SK-N-SH treated with all-trans-retinoic acid at 6 μM for 48 hours (cell line): ENCODE measurements around the gene CFTR.

ENCODE experiments used
- ISL1 ChIP-seq: fragments of 250-450 bp; sonication (Bioruptor Pico); IDR thresholded peaks from 2 replicates; pipeline ENCODE4 v2.1.2; 2022; ENCODE audit warnings: mild to moderate bottlenecking, moderate library complexity
- TCF4 ChIP-seq: fragments of 250-450 bp; sonication (Bioruptor Pico); IDR thresholded peaks from 2 replicates; pipeline ENCODE4 v1.8.0; 2021; ENCODE audit warnings: mild to moderate bottlenecking, moderate library complexity, borderline replicate concordance
- TOX ChIP-seq: fragments of 250-450 bp; sonication (Bioruptor Pico); IDR thresholded peaks from 2 replicates; pipeline ENCODE4 v1.8.0; 2021; ENCODE audit warnings: mild to moderate bottlenecking, moderate library complexity, borderline replicate concordance
- TF ChIP-seq, protein P1 (sequence below): fragments of 250-450 bp; sonication (Bioruptor Pico); IDR thresholded peaks from 2 replicates; pipeline ENCODE4 v1.8.0; 2020; ENCODE audit warnings: mild to moderate bottlenecking, moderate library complexity, borderline replicate concordance

DNA sequence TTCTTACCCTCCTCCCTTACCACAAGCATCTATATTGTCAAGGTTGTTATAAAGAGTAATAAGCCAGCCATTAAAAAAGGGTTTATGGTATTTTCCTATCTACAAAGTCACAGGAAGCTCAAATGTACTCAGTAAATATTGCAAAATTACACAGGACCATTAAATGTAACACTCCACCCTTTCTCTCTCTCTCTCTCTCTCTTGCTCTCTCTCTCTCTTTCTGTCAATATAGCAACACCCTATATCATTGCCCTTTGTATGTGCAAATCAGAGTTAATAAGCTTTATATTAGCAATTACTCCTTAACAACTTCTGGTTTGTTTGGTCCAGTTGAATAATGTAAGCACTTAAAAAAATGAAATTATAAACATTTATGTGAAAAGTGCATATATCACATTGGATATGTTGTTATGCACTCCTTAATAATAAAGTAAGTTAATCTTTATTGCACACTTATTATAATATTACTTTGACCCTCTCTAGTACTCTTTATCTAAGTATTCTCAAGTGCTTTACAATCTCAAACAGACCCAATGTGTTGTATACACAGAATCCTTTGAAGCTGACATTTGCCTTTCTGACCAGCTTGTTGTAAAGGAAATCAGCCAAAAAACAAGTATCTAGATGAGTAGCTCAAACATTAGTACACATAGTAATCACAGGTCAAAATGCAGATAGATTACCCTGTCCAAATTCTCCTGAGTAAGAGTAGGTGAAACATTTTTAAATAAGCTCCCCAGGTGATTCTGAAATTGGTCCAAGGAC is 93.2 kb downstream of the CFTR start:
- TF ChIP-seq, protein P1, sequence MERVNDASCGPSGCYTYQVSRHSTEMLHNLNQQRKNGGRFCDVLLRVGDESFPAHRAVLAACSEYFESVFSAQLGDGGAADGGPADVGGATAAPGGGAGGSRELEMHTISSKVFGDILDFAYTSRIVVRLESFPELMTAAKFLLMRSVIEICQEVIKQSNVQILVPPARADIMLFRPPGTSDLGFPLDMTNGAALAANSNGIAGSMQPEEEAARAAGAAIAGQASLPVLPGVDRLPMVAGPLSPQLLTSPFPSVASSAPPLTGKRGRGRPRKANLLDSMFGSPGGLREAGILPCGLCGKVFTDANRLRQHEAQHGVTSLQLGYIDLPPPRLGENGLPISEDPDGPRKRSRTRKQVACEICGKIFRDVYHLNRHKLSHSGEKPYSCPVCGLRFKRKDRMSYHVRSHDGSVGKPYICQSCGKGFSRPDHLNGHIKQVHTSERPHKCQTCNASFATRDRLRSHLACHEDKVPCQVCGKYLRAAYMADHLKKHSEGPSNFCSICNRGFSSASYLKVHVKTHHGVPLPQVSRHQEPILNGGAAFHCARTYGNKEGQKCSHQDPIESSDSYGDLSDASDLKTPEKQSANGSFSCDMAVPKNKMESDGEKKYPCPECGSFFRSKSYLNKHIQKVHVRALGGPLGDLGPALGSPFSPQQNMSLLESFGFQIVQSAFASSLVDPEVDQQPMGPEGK (CRISPR knock-in tag): no peak
- TF ChIP-seq TCF4 (CRISPR knock-in tag): no peak
- no peak for TF ChIP-seq ISL1 (CRISPR knock-in tag)
- no peak for TF ChIP-seq TOX (CRISPR knock-in tag)
